Mucosa of rectum (tissue), 2 donors: ENCODE measurements around the gene EPB41.
"Not testable (repeated sequence)": the region's sequence is repeated elsewhere in the genome, so short reads cannot be mapped to it uniquely, and the experiment has no call there.

Experiments used
- H3K27ac ChIP-seq, 2 donors: one replicate each; pipeline ENCODE4 v1.7.0; 2013; ENCODE audit warnings: inconsistent platforms in 2 of 2, low read depth in 2 of 2, low read length in 2 of 2
- H3K27me3 ChIP-seq, 2 donors: one replicate each; pipeline ENCODE4 v1.7.0; 2013; ENCODE audit warnings: low read length in 2 of 2; ENCODE audit not compliant: control insufficient read depth in 2 of 2, insufficient read depth in 2 of 2
- H3K36me3 ChIP-seq, 2 donors: one replicate each; pipeline ENCODE4 v1.7.0; 2013; ENCODE audit warnings: low read length in 2 of 2; ENCODE audit not compliant: control insufficient read depth in 2 of 2, insufficient read depth in 2 of 2
- H3K4me1 ChIP-seq, 2 donors: one replicate each; pipeline ENCODE4 v1.7.0; 2013; ENCODE audit warnings: low read length in 2 of 2, mild to moderate bottlenecking in 1 of 2; ENCODE audit not compliant: control insufficient read depth in 2 of 2, insufficient read depth in 2 of 2
- H3K4me3 ChIP-seq, 2 donors: one replicate each; pipeline ENCODE4 v1.7.0; 2013; ENCODE audit warnings: low read length in 2 of 2
- H3K9ac ChIP-seq, 2 donors: one replicate each; pipeline ENCODE4 v1.7.0; 2013; ENCODE audit warnings: low read length in 2 of 2, low read depth in 1 of 2, mild to moderate bottlenecking in 1 of 2
- H3K9me3 ChIP-seq, 2 donors: one replicate each; pipeline ENCODE4 v1.7.0; 2013; ENCODE audit warnings: low read length in 2 of 2; ENCODE audit not compliant: control insufficient read depth in 2 of 2
- donor health status: healthy.
- donor health status: Normal muscosa, but diverticular disease.

Gene EPB41

DNA sequence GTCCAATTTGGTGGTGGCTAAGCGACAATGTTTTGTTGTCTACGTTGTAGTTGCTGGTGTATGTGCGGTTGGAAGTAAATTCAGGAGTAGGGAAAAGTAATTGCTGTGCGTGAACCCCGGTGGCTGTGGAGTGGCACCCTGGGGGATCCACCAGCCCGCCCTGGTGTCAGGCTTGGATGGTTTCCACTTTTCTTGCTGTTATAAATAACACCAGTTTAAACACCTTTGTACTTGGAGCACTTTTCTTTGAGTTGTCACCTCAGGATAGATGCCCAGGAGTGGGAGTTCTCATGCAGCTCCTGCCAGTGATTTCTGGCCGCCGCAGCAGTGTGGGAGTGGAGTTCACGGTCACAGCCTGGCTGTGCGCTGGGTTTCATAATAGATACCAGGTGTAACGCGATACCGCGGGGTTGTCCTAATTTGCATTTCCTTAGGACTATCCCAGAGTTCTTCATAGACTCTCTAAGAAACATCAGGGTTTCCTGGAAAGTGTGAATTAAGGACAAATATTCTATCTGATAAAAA is 222.1 kb downstream of the EPB41 start:
- H3K4me3 ChIP-seq = no peak overlapping the region
- no peak overlapping the region for H3K9ac ChIP-seq
- H3K27ac ChIP-seq = no peak overlapping the region
- H3K36me3 ChIP-seq = no peaks in the 10 kb centered on the region
- H3K4me1 ChIP-seq = peaks cover 3 to 4% of the 10 kb centered on the region in 2 donors
- H3K27me3 ChIP-seq = no peaks in the 10 kb centered on the region
- no peaks in the 10 kb centered on the region for H3K9me3 ChIP-seq

DNA sequence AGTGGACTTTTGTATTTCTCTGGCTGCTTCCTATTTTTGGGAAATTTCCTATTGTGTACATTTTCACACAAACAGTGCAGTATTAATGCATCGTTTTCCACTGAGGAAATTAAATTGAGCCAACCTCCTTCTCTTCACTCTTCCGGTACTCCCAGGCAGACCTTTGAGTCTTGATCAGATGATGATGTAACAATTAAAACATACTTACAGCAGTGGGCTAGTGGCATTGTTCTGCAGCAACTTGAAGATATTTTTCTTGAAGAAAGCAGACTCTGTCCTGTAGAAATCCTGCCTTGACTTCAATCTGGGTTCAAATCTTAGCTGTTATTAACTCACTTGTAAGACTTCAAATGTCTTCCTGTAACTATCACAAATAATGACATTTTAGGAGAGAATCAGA is 228.3 kb downstream of the EPB41 start:
- no peak overlapping the region for H3K9ac ChIP-seq
- no peak overlapping the region for H3K4me3 ChIP-seq
- no peaks in the 10 kb centered on the region for H3K9me3 ChIP-seq
- H3K36me3 ChIP-seq = peaks cover 16 to 24% of the 10 kb centered on the region in 2 donors
- peaks cover 5 to 11% of the 10 kb centered on the region in 2 donors for H3K4me1 ChIP-seq
- no peaks in the 10 kb centered on the region for H3K27me3 ChIP-seq
- H3K27ac ChIP-seq = no peak overlapping the region

DNA sequence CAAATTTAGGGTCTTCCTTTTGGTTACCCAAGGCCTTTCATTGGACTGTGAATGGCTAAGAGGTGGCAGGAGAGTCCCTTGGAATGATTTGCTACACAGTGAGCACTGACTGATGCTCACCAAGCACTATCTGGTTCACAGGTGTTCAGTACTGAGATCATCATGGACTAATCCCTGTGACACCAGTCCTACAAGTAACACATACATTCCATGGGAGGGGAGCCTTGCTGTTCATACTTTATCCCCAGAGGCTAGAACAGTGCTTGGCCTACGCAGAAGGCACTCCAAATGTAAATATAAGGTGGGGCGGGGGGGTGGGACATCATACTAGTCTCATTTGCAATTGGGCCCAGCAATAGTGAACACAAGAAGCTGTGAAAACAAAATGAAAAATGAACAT is 229.8 kb downstream of the EPB41 start:
- peaks cover 31 to 38% of the 10 kb centered on the region in 2 donors for H3K36me3 ChIP-seq
- no peaks in the 10 kb centered on the region for H3K9me3 ChIP-seq
- no peak overlapping the region for H3K27ac ChIP-seq
- peaks cover 5 to 11% of the 10 kb centered on the region in 2 donors for H3K4me1 ChIP-seq
- no peaks in the 10 kb centered on the region for H3K27me3 ChIP-seq
- no peak overlapping the region for H3K4me3 ChIP-seq
- no peak overlapping the region for H3K9ac ChIP-seq

DNA sequence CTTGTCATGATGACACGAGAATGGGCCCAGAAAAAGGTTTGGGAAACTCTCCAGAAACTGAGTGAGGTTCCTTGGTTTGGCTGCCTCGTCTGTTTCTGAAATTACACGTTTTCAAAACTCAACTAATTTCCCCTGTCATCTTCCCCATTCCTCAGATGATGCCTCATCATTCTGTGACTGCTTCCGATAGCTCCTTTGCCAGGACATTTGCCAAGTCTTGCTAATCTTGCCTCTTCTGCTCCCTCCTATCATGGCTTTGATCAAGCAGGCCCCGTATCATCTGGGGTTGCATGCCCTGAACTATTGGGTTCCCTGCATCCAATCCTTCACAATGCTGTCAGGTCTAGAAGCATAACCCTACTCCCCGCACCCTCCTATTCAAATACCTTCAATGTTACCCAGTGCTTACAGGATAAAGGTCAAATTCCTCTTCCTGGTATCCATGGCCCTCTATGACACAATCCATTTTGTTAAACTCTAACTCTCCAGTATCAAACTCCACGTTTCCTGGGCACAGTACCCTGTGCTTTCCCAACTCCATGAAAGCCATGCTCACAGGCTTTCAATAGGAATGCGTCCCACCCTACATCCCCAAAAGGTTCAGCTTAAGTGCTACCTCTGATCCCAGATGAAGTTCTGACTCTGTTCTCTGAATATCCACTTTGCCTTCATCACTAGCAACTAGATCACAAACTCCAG is 231.5 kb downstream of the EPB41 start:
- H3K9me3 ChIP-seq = no peaks in the 10 kb centered on the region
- peak overlapping the region; percentile 25 to 50 for H3K27ac ChIP-seq
- H3K9ac ChIP-seq = no peak overlapping the region
- peak overlapping the region in 1 of 2 donors; percentile 20 for H3K4me3 ChIP-seq
- peaks cover 5 to 11% of the 10 kb centered on the region in 2 donors for H3K4me1 ChIP-seq
- H3K36me3 ChIP-seq = peaks cover 39 to 51% of the 10 kb centered on the region in 2 donors
- H3K27me3 ChIP-seq = no peaks in the 10 kb centered on the region

DNA sequence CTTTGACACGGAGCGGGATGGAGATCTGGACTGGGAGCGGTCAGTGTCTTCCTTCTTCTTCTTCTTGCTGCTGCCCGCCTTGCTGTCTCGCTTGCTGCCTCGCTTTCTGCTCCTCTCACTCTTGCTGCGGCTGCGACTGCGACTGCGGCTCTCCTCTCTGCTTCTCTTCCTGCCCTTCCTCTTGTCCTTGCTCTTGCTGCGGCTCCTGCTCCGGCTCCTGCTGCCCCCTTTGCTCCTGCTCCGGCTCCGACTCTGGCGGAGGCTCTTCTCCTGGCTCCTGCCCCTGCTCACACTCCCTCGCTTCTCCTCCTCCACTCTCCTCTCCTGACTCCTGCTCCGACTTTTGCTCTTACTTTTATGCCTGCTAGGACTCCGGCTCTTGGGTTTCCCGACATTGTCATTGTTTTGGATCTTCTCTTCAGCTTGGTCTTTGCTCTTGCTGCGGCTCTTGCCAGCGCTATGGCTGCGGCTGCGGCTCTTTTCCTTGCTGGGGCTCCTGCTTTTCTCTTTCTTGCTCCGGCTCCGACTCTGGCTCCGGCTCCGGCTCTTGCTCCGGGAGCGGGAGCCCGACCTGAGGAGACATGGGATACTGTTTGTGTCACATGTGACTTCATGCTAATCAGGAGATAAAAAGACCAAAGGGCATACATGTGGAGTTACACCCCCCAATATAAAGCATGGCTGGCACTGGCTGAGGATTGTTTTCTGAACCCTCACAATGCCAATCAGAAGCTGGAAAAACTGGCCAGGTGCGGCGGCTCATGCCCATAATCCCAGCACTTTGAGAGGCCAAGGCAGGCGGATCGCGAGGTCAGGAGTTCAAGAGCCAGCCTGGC is 234.5 kb downstream of the EPB41 start:
- Histone ChIP-seq H3K9ac (no peak overlapping the region), H3K9me3 (no peaks in the 10 kb centered on the region), H3K27me3 (no peaks in the 10 kb centered on the region), H3K27ac (no peak overlapping the region), H3K4me1 (peaks cover 5 to 11% of the 10 kb centered on the region in 2 donors), H3K36me3 (peaks cover 62 to 77% of the 10 kb centered on the region in 2 donors), H3K4me3 (no peak overlapping the region)

DNA sequence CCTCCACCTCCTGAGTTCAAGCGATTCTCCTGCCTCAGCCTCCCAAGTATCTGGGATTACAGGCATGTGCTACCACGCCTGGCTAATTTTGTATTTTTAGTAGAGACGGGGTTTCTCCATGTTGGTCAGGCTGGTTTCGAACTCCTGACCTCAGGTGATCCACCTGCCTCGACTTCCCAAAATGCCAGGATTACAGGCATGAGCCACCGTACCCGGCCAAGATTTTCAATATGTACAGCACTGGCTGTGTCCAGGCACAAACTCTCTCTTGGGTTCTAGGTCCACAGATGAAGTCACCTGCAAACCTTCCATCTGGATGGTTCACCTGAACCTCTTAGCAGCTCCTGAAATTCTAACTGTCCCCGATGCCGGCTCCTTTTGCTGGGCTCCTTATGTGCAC is 236.0 kb downstream of the EPB41 start:
- peaks cover 71 to 88% of the 10 kb centered on the region in 2 donors for H3K36me3 ChIP-seq
- not testable (repeated sequence) for H3K27ac ChIP-seq, H3K9me3 ChIP-seq, H3K4me3 ChIP-seq, H3K27me3 ChIP-seq
- peaks cover 5 to 11% of the 10 kb centered on the region in 2 donors for H3K4me1 ChIP-seq
- H3K9ac ChIP-seq = peak overlapping the region in 1 of 2 donors; percentile 14

DNA sequence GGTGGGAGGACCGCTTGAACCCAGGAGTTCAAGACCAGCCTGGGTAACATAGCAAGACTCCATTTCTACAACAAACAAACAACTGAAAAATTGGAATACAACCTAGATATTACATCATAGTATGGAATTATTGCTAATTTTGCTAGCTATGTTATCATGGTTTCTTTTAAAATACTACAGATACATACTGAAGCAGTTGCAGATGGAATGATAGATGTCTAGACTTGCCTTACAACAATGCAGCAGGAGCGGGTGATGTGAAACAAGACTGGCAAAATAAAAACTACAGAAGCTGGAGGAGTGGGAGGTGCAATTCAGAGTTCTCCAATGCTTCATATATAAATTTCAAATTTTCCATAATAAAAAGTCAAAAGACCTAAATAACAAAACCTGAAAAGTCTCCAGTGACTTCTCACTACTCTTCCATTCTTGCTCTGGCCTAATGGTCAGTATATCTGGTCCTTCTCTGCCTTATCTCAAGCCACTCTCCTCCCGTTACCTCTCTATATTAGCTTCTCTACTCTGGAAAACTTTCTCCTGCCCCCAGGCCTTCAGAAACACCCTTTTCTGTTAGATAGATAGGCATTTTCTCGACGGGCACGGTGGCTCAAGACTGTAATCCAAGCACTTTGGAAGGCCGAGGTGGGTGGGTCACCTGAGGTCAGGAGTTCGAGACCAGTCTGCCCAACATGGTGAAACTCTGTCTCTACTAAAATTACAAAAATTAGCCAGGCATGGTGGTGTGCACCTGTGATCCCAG is 237.9 kb downstream of the EPB41 start:
- Histone ChIP-seq H3K27ac (no peak overlapping the region), H3K36me3 (peaks cover 72 to 88% of the 10 kb centered on the region in 2 donors), H3K27me3 (no peaks in the 10 kb centered on the region), H3K9me3 (no peaks in the 10 kb centered on the region), H3K9ac (no peak overlapping the region), H3K4me3 (no peak overlapping the region), H3K4me1 (no peaks in the 10 kb centered on the region)

DNA sequence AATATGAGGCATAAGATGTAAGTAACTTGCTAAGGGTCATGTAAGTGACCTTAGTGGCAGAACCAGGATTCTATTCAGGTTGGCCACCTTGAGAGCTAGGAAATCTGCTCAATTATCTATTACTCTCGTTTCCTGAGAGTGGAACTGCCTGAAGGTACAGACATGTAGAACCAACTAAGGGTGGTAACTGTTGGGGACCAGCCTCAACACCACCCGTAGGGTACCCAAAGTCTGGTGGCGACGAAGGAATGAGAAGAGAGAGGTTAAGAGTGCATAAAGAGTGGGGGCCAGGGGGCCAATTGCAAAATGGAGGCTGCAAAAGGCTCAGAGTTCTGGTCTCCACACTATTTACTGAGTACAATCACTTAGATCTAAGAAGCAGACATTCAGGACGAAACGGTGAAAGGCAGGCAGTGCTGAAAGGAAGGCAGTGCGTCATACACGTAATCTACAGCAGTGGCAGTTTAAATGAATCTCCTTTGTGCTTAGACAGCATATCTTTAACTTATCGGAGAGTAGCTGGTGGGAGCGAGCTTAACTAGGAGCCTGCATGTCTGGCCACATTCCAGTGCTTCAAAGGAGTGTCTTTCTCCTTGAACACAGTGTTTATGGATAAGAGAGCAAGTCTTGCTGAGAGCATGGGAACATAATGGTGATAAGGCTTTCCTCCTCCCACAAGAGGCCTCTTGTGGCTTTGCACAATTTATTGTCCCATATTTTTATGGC is 242.3 kb downstream of the EPB41 start:
- peaks cover 61 to 72% of the 10 kb centered on the region in 2 donors for H3K36me3 ChIP-seq
- no peak overlapping the region for H3K27ac ChIP-seq
- no peak overlapping the region for H3K4me3 ChIP-seq
- H3K9ac ChIP-seq = no peak overlapping the region
- no peaks in the 10 kb centered on the region for H3K9me3 ChIP-seq
- H3K4me1 ChIP-seq = no peaks in the 10 kb centered on the region
- H3K27me3 ChIP-seq = no peaks in the 10 kb centered on the region

DNA sequence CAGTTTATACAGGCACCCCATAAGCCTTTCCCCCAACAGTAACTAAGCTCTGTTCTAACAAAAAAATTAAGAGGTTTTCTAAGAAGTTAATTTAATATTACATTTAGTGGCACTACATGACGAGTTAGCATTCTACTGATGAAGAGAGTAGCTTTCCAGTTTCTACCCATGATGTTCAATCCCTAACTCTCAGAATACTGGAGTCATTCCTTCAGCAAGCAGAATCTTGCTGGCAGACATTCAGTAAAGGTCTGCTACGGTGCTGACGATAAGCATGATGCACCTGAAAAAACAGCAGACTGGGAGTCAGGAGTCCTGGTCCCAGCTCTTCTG is 242.9 kb downstream of the EPB41 start:
- Histone ChIP-seq H3K4me3 (no peak overlapping the region), H3K4me1 (peaks cover 3 to 4% of the 10 kb centered on the region in 2 donors), H3K36me3 (peaks cover 55 to 66% of the 10 kb centered on the region in 2 donors), H3K27ac (no peak overlapping the region), H3K9me3 (no peaks in the 10 kb centered on the region), H3K27me3 (no peaks in the 10 kb centered on the region), H3K9ac (no peak overlapping the region)
